HG02938 (cell line): ENCODE measurements around the gene IGFLR1.
"Not testable (repeated sequence)": the region's sequence is repeated elsewhere in the genome, so short reads cannot be mapped to it uniquely, and the experiment has no call there.

ENCODE experiments used
- ATAC-seq: cut with Tn5 transposase; IDR thresholded peaks from one replicate; pipeline ENCODE4 v1.9.1; 2021; ENCODE audit warnings: mild to moderate bottlenecking, moderate library complexity; ENCODE audit not compliant: unreplicated experiment

IGFLR1 gene

GRCh38 chr19:35777961-35778360, 35.7 kb upstream of the IGFLR1 start:
- ATAC-seq: no peak

GRCh38 chr19:35777086-35777841, 35.0 kb upstream of the IGFLR1 start:
- ATAC-seq: no peak

GRCh38 chr19:35776102-35776788, 34.0 kb upstream of the IGFLR1 start:
- ATAC-seq: no peak

GRCh38 chr19:35775298-35776101, 33.2 kb upstream of the IGFLR1 start, which contains the start of gene ARHGAP33:
TSS of gene ARHGAP33 (plus strand) at chr19:35775564. CDS start at chr19:35775659, 95 bp downstream.
- ATAC-seq: peak; percentile 90

GRCh38 chr19:35775046-35775297, 32.7 kb upstream of the IGFLR1 start:
- no peak for ATAC-seq

- ATAC-seq: no peak
Observed at GRCh38 chr19:35774274-35775045, 32.2 kb upstream of the IGFLR1 start.

GRCh38 chr19:35773020-35773806, 31.0 kb upstream of the IGFLR1 start:
- no peak for ATAC-seq

GRCh38 chr19:35772362-35772761, 30.1 kb upstream of the IGFLR1 start:
- ATAC-seq: not testable (repeated sequence)

GRCh38 chr19:35768082-35768421, 25.8 kb upstream of the IGFLR1 start:
- ATAC-seq: no peak

GRCh38 chr19:35767288-35768081, 25.2 kb upstream of the IGFLR1 start:
- ATAC-seq: no peak

- ATAC-seq: no peak
Observed at GRCh38 chr19:35766571-35767104, 24.4 kb upstream of the IGFLR1 start.

GRCh38 chr19:35764432-35765315, 22.4 kb upstream of the IGFLR1 start:
- ATAC-seq: no peak

GRCh38 chr19:35760711-35761349, 18.6 kb upstream of the IGFLR1 start:
- ATAC-seq: no peak

GRCh38 chr19:35759697-35760096, 17.4 kb upstream of the IGFLR1 start:
- no peak for ATAC-seq

- peak; percentile 93 for ATAC-seq
Observed at GRCh38 chr19:35757749-35758608, 15.7 kb upstream of the IGFLR1 start, which contains the start of gene PROSER3. TSS of gene PROSER3 (plus strand) at chr19:35758176. CDS start at chr19:35758216, 40 bp downstream.

- no peak for ATAC-seq
Observed at GRCh38 chr19:35757231-35757748, 15.0 kb upstream of the IGFLR1 start.
